GM12878 (cell line): ENCODE data around the gene ORC1.

Experiments used
- EP300 ChIP-seq, 2 experiments: fragments of 150-350 bp in 1 of 2; IDR thresholded peaks; 2 replicates each; pipeline ENCODE4 v1.6.1; 2011 to 2012; ENCODE audit warnings: low read depth in 2 of 2, low read length in 2 of 2, borderline replicate concordance in 1 of 2, improper control_type of control experiment in 1 of 2, inconsistent platforms in 1 of 2; ENCODE audit not compliant: control insufficient read depth in 1 of 2
- EZH2 ChIP-seq: IDR thresholded peaks from 2 replicates; pipeline ENCODE4 v1.6.1; 2012; ENCODE audit warnings: low read depth, mild to moderate bottlenecking, control low read depth, inconsistent platforms, low read length, borderline replicate concordance; ENCODE audit not compliant: control insufficient read depth
- GABPA ChIP-seq: IDR thresholded peaks from 2 replicates; pipeline ENCODE4 v1.6.1; 2014; ENCODE audit warnings: antibody characterized with exemption, low read depth, mild to moderate bottlenecking, inconsistent platforms
- JUND ChIP-seq: IDR thresholded peaks from 2 replicates; pipeline ENCODE4 v1.6.1; 2012; ENCODE audit warnings: low read depth, mild to moderate bottlenecking, low read length, improper control_type of control experiment, moderate library complexity
- MTA3 ChIP-seq: IDR thresholded peaks from 2 replicates; pipeline ENCODE4 v1.6.1; 2012; ENCODE audit warnings: low read length, inconsistent platforms, borderline replicate concordance
- MXI1 ChIP-seq: fragments of 150-350 bp; IDR thresholded peaks from 2 replicates; pipeline ENCODE4 v1.6.1; 2011; ENCODE audit warnings: low read depth, mild to moderate bottlenecking, inconsistent platforms, low read length, improper control_type of control experiment
- NR2C2 ChIP-seq: IDR thresholded peaks from 2 replicates; pipeline ENCODE4 v1.6.1; 2011; ENCODE audit warnings: borderline replicate concordance, low read depth; ENCODE audit not compliant: control insufficient read depth, insufficient read length
- POLR2A ChIP-seq: IDR thresholded peaks from 2 replicates; pipeline ENCODE4 v1.6.1; 2011; ENCODE audit warnings: low read depth, mild to moderate bottlenecking, low read length
- ZNF274 ChIP-seq: IDR thresholded peaks from one replicate; pipeline ENCODE4 v1.8.0; 2011; ENCODE audit not compliant: insufficient read length, insufficient read depth
- TF ChIP-seq, protein P1 (sequence below), 3 experiments: IDR thresholded peaks in 2 of 3; conservative IDR thresholded peaks in 1 of 3; 2 replicates each; pipeline ENCODE4 v1.5.1; 2011; ENCODE audit warnings: low read depth in 3 of 3, low read length in 3 of 3, mild to moderate bottlenecking in 3 of 3, control low read depth in 2 of 3, moderate library complexity in 2 of 3, inconsistent platforms in 1 of 3, mixed read lengths in 1 of 3; ENCODE audit not compliant: control insufficient read depth in 2 of 3, insufficient read depth in 1 of 3; ENCODE audit errors: extremely low read depth in 1 of 3
- TF ChIP-seq, protein P2 (sequence below): IDR thresholded peaks from 2 replicates; pipeline ENCODE4 v1.6.1; 2011; ENCODE audit warnings: low read depth, mild to moderate bottlenecking, low read length, moderate library complexity, borderline replicate concordance; ENCODE audit errors: extremely low read depth
- TF ChIP-seq, protein P3 (sequence below): fragments of 450-650 bp; IDR thresholded peaks from 2 replicates; pipeline ENCODE4 v1.6.1; 2017; ENCODE audit warnings: mild to moderate bottlenecking, low read depth, inconsistent platforms; ENCODE audit not compliant: poor library complexity, severe bottlenecking

DNA sequence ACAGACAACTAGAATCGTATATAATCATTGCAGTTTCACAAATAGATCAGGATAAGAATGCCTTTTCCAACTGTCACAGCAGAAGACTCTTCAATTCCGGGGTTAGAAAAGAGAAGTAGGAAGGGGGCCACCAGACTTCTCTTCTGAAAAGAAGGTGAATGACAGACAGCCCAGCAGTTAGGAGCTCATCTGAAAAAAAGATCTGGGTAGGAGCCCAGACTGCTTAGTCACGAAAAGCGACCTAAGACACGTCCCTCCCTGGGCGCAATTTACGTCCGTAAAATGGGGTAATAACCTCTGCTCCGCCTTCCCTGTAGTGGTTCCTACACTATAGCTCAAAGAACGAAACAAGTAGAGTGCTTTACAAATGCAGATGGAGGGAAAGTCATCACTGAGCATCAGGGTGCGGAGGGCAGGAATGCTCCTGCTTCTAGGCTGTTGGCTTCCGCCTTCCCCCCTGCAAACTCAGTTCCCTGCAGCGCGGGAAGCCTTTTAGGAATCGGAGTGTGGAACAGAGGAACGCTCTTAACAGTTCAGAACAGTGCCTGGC is 582 bp downstream of the ORC1 start:
- TF ChIP-seq, protein P1, sequence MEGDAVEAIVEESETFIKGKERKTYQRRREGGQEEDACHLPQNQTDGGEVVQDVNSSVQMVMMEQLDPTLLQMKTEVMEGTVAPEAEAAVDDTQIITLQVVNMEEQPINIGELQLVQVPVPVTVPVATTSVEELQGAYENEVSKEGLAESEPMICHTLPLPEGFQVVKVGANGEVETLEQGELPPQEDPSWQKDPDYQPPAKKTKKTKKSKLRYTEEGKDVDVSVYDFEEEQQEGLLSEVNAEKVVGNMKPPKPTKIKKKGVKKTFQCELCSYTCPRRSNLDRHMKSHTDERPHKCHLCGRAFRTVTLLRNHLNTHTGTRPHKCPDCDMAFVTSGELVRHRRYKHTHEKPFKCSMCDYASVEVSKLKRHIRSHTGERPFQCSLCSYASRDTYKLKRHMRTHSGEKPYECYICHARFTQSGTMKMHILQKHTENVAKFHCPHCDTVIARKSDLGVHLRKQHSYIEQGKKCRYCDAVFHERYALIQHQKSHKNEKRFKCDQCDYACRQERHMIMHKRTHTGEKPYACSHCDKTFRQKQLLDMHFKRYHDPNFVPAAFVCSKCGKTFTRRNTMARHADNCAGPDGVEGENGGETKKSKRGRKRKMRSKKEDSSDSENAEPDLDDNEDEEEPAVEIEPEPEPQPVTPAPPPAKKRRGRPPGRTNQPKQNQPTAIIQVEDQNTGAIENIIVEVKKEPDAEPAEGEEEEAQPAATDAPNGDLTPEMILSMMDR (IDR thresholded peaks at IDR 0.05 in 2 of 3, conservative IDR thresholded peaks at IDR 0.05 in 1 of 3; ENCODE audit: control insufficient read depth in 2 of 3, extremely low read depth in 1 of 3, insufficient read depth in 1 of 3, low read depth in 3 of 3, low read length in 3 of 3) = no peak
- TF ChIP-seq ZNF274 (no peak), EP300 (IDR thresholded peaks at IDR 0.05; ENCODE audit: borderline replicate concordance in 1 of 2, control insufficient read depth in 1 of 2, low read depth in 2 of 2, low read length in 2 of 2) (no peak), MXI1 (no peak), MTA3 (no peak), GABPA (no peak), JUND (no peak), EZH2 (no peak), POLR2A (no peak), NR2C2 (no peak)
- TF ChIP-seq, protein P2, sequence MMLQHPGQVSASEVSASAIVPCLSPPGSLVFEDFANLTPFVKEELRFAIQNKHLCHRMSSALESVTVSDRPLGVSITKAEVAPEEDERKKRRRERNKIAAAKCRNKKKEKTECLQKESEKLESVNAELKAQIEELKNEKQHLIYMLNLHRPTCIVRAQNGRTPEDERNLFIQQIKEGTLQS = no peak
- TF ChIP-seq, protein P3, sequence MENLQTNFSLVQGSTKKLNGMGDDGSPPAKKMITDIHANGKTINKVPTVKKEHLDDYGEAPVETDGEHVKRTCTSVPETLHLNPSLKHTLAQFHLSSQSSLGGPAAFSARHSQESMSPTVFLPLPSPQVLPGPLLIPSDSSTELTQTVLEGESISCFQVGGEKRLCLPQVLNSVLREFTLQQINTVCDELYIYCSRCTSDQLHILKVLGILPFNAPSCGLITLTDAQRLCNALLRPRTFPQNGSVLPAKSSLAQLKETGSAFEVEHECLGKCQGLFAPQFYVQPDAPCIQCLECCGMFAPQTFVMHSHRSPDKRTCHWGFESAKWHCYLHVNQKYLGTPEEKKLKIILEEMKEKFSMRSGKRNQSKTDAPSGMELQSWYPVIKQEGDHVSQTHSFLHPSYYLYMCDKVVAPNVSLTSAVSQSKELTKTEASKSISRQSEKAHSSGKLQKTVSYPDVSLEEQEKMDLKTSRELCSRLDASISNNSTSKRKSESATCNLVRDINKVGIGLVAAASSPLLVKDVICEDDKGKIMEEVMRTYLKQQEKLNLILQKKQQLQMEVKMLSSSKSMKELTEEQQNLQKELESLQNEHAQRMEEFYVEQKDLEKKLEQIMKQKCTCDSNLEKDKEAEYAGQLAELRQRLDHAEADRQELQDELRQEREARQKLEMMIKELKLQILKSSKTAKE = no peak
